GM19193 (cell line): ENCODE data around the gene ELN.

Experiments used
- POLR2A ChIP-seq: IDR thresholded peaks from 4 replicates; pipeline ENCODE4 v1.6.1; 2011; ENCODE audit not compliant: insufficient read depth, insufficient read length; ENCODE audit errors: extremely low read depth

The ELN gene

GRCh38 chr7:74044366-74045350 is 16.7 kb downstream of the ELN start:
- TF ChIP-seq POLR2A = no peak

- no peak for TF ChIP-seq POLR2A
These were observed 19.9 kb downstream of the ELN start for GRCh38 chr7:74047804-74048380.

DNA sequence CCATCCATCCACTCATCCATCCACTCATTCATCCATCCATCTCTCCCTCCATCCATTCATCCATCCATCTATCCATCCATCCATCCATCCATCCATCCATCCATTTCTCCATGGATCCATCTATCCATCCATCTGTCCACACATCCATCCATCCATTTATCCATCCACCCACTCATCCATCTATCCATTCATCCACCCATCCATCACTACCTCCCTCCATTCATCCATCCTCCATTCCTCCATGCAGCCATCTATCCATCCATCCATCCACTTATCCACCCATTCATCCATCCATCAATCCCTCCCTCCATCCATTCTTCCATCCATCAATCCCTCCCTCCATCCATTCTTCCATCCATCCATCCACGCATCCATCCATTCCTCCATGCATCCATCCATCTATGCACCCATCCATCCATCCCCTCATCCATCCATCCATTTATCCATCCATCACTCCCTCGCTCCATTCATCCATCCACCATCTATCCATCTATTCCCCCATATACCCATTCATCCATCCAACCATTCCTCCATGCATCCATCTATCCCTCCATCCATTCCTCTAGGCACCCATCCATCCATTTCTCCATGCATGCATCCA is 21.1 kb downstream of the ELN start:
- TF ChIP-seq POLR2A = no peak

DNA sequence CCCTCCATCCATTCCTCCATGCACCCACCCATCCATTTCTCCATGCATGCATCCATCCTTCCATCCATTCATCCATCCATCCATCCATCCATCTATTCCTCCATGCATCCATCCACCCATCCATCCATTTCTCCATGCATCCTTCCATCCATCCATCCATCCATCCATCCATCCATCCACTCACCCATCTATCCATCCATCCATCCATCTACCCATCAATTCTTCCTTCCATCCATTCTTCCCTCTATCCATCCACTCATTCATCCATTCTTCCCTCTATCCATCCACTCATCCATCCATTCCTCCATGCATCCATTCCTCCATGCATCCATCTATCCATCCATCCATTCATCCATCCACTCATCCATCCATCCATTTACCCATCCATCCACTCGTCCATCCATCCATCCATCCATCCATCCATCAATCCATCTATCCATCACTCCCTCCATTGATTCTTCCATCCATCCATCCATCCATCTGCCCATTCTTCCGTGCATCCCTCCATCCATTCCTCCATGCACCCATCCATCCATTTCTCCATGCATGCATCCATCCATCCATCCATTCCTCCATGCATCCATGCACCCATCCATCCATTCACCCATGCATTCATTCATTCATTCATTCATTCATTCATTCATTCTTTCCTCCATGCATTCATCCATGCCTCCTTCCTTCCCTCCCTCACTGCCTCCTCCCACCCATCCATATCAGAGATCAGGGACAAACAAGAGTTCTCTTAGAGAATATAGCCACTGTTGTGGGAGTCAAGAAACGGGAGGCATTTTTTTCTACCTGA is 22.2 kb downstream of the ELN start:
- TF ChIP-seq POLR2A = no peak

DNA sequence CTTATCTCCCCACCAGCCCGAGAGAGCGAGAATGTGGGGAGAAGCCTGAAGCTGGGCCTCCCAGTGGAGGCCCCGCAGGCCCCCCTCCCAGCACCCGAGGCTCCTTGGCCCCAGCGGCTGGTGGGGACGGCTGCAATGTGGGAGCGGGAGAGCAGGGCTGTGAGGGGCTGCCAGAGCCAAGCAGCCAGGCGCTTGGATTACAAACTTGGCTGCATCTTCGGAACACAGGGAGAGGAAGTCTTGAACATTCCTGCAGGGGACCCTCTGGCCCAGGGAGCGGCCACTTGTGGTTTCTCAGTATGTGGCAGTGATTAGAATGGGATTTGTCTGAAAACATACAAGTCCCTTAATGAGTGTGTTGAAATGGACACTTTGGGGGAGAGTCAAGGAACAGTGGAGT is 23.2 kb downstream of the ELN start:
- TF ChIP-seq POLR2A = no peak

DNA sequence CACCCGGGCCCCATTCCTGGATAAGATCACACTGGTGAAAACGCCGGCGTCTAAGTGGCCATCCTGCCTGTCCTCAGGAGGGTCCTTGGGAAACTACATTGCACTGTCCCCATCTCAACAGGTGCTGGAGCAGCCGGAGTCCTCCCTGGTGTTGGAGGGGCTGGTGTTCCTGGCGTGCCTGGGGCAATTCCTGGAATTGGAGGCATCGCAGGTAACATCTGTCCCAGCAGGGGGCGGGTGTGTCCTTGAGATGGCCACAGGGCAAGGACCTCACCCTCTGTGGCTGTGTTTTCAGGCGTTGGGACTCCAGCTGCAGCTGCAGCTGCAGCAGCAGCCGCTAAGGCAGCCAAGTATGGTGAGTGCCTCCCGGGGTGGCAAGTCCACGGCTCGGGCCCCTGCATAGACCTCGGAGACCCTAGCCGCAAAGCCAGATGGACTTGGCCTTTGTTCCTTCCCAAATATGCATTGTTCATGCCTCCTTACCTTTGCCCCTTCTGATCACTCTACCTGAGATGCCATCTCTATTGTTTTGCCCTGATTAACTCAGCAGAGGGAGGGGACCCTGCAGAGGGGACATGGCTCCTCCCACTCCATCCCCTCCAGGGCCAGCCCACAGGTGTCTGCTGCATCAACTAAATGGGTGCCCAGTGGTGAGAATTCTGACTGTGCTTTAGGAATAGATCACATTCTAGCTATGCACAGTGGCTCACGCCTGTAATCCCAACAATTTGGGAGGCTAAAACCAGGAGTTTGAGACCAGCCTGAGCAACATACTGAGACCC is 23.8 kb downstream of the ELN start:
- TF ChIP-seq POLR2A = no peak

DNA sequence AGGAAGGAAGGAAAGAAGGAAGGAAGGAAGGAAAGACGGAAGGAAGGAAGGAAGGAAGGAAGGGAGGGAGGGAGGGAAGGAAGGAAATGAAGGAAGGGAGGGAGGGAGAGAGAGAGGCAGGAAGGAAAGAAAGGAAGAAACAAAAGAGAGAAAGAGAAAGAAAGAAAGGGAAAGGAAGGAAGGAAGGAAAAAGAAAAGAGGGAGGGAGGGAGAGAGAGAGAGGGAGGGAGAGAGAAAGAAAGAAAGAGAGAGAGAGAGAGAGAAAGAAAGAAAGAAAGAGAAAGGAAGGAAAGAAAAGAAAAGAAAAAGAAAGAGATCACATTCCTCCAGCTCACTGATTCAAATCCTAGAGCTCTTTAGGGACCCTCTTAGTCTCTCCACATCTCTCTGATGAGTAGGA is 24.7 kb downstream of the ELN start:
- no peak for TF ChIP-seq POLR2A

- no peak for TF ChIP-seq POLR2A
These were observed 25.7 kb downstream of the ELN start for GRCh38 chr7:74053589-74054186.

GRCh38 chr7:74056096-74056915 is 28.3 kb downstream of the ELN start:
- no peak for TF ChIP-seq POLR2A

DNA sequence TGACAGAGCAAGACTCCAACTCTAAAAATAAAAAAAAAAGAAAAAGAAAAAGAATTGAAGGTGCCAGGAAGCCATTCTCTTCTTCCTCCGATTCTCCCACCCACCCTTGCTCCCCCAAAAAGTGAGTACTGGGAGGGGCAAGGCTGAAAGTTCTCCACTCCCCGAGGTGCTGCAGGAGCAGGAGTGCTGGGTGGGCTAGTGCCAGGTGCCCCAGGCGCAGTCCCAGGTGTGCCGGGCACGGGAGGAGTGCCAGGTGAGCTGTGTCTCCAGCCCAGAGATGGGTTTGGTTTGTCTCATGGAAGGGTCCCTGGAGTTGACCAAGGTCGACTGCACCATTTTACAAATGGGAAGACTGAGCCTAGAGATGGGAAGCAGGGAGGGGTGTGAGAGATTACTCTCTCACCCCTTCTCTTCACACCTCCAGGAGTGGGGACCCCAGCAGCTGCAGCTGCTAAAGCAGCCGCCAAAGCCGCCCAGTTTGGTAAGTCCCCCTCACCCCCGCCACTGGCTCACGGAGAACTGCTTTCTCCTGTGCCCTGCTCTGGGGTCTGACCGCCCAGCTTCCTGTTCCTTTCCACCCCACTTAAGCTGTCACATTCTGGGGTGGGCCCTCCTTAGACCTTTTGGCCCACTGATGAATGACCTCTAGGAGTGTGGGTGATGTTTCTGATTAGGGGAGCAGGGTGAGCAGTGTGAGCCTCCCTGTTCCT is 29.4 kb downstream of the ELN start:
- no peak for TF ChIP-seq POLR2A

- TF ChIP-seq POLR2A = no peak
These were observed 30.0 kb downstream of the ELN start for GRCh38 chr7:74057987-74058386.

DNA sequence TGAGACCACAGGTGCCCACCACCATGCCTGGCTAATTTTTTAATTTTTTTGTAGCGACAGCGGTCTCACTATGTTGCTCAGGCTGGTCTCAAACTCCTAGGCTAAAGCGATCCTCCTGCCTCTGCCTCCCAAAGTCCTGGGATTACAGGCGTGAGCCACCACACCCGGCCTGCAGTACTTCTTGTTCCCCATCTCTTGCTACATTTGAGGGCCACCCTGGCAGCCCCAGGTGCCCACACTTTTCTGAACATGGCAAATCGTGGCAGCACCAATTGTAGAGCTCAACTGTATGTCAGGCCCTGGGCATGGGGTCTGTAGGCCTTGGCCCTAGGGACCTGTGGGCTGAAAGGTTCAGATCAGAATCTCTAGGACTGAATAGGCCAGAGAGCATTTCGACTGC is 30.5 kb downstream of the ELN start:
- TF ChIP-seq POLR2A = no peak
